22Rv1 (cell line): Measurements from ENCODE around the gene ZNF821.

Experiments
- CTCF ChIP-seq: fragments of 450-650 bp; IDR thresholded peaks from 2 replicates; pipeline ENCODE4 v1.5.1; 2017; ENCODE audit warnings: mild to moderate bottlenecking
- ZFX ChIP-seq: fragments of 450-650 bp; IDR thresholded peaks from 2 replicates; pipeline ENCODE4 v1.6.1; 2017; ENCODE audit warnings: antibody characterized with exemption, borderline replicate concordance

GRCh38 chr16:71924710-71925109 lies 40.7 kb upstream of the ZNF821 start:
- TF ChIP-seq CTCF, result no peak
- no peak for TF ChIP-seq ZFX
